Gastroesophageal sphincter (tissue), 4 donors: Measurements from ENCODE around the gene MND1. TPM values are rescaled to one million over a fixed set of nuclear protein-coding genes. Genes with fewer than 3 reads are reported as not detected.

ENCODE experiments used
- ATAC-seq: fragments of 150-250 bp; one replicate; pipeline ENCODE4 v1.9.1; 2016; ENCODE audit warnings: mild to moderate bottlenecking, moderate library complexity
- H3K27ac ChIP-seq, 4 donors: fragments of 200-600 bp; sonication (generic) in 3 of 4; 1 replicate in 3 of 4; 2 replicates in 1 of 4; pipeline ENCODE4 v1.5.1; 2016 to 2019
- H3K27me3 ChIP-seq: fragments of 200-600 bp; sonication (generic); one replicate; pipeline ENCODE4 v1.5.1; 2019
- H3K36me3 ChIP-seq, 2 donors: fragments of 200-600 bp; sonication (generic); one replicate each; pipeline ENCODE4 v1.5.1; 2019; ENCODE audit warnings: control low read depth in 1 of 2
- H3K4me1 ChIP-seq, 3 donors: fragments of 200-600 bp; sonication (generic); 1 replicate in 2 of 3; 2 replicates in 1 of 3; pipeline ENCODE4 v1.5.1; 2016 to 2019; ENCODE audit warnings: control low read depth in 2 of 3
- H3K4me3 ChIP-seq, 2 donors: fragments of 200-600 bp; sonication (generic); one replicate each; pipeline ENCODE4 v1.5.1; 2019; ENCODE audit warnings: mild to moderate bottlenecking in 1 of 2, moderate library complexity in 1 of 2
- H3K9me3 ChIP-seq, 3 donors: fragments of 200-600 bp; sonication (generic); one replicate each; pipeline ENCODE4 v1.5.1; 2017 to 2019; ENCODE audit warnings: control low read depth in 2 of 3
- EP300 ChIP-seq: sonication (generic); formaldehyde crosslinking; IDR thresholded peaks from one replicate; pipeline ENCODE4 v1.6.1; 2017; ENCODE audit warnings: antibody characterized with exemption, mild to moderate bottlenecking
- POLR2A ChIP-seq, 2 donors: fragments of 450-650 bp; IDR thresholded peaks; one replicate each; pipeline ENCODE4 v1.6.1; 2017; ENCODE audit warnings: antibody characterized with exemption in 2 of 2, mild to moderate bottlenecking in 2 of 2, moderate library complexity in 1 of 2
- POLR2AphosphoS5 ChIP-seq: sonication (generic); formaldehyde crosslinking; IDR thresholded peaks from one replicate; pipeline ENCODE4 v1.6.1; 2017; ENCODE audit warnings: antibody characterized with exemption
- WGBS, 2 donors: methylation state at CpG; one replicate each; pipeline ENCODE4 v1.1.5; 2018; ENCODE audit warnings: low coverage in 1 of 2; 5-methylcytosine and 5-hydroxymethylcytosine counted together
- total RNA-seq, 4 donors: library from RNA; depleted of rRNA; stranded (reverse); fragments of >200 nt; gene quantifications; one replicate each; pipeline ENCODE4 v1.1.0, GENCODE V29; 2016
- TF ChIP-seq, protein P1 (sequence below), 4 experiments: fragments of 200-600 bp in 2 of 4; fragments of 450-650 bp in 2 of 4; sonication (generic) in 1 of 4; IDR thresholded peaks; one replicate each; pipeline ENCODE4 v1.5.1; 2017 to 2019; ENCODE audit warnings: antibody characterized with exemption in 4 of 4, mild to moderate bottlenecking in 2 of 4, moderate library complexity in 2 of 4

Gene MND1
- total RNA-seq, 4 donors from 2014 or later, result 0.78 to 4.8 (median 1.2) TPM; not detected in 1

DNA sequence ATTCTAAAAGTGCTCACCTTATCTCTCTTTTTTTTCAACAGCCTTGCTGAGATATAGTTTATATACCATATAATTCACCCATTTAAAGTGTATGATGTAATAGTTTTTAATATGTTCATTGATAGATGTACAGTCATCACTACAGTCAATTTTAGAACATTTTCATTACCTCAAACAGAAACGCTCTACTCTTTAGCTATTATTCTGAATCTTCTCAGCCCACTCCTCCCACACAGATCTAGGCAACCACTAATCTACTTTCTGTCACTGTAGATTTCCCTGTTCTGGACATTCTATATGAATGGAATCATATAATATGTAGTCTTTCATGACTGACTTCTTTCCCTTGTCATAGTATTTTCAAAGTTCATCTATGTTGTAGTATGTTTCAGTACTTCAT is 22.6 kb downstream of the MND1 start:
- Histone ChIP-seq H3K36me3 (no peaks in the 10 kb centered on the region), H3K27ac (no peak overlapping the region), H3K27me3 (no peaks in the 10 kb centered on the region), H3K9me3 (no peaks in the 10 kb centered on the region), H3K4me1 (no peaks in the 10 kb centered on the region), H3K4me3 (no peak overlapping the region)
- 89 to 90% methylated on average over 1 of the region's 1 CpG for WGBS, 2 donors
- ATAC-seq, result no peak
- TF ChIP-seq POLR2A (IDR thresholded peaks at IDR 0.05) (no peak), EP300 (no peak), POLR2AphosphoS5 (no peak)
- TF ChIP-seq, protein P1, sequence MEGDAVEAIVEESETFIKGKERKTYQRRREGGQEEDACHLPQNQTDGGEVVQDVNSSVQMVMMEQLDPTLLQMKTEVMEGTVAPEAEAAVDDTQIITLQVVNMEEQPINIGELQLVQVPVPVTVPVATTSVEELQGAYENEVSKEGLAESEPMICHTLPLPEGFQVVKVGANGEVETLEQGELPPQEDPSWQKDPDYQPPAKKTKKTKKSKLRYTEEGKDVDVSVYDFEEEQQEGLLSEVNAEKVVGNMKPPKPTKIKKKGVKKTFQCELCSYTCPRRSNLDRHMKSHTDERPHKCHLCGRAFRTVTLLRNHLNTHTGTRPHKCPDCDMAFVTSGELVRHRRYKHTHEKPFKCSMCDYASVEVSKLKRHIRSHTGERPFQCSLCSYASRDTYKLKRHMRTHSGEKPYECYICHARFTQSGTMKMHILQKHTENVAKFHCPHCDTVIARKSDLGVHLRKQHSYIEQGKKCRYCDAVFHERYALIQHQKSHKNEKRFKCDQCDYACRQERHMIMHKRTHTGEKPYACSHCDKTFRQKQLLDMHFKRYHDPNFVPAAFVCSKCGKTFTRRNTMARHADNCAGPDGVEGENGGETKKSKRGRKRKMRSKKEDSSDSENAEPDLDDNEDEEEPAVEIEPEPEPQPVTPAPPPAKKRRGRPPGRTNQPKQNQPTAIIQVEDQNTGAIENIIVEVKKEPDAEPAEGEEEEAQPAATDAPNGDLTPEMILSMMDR (IDR thresholded peaks at IDR 0.05), result no peak

DNA sequence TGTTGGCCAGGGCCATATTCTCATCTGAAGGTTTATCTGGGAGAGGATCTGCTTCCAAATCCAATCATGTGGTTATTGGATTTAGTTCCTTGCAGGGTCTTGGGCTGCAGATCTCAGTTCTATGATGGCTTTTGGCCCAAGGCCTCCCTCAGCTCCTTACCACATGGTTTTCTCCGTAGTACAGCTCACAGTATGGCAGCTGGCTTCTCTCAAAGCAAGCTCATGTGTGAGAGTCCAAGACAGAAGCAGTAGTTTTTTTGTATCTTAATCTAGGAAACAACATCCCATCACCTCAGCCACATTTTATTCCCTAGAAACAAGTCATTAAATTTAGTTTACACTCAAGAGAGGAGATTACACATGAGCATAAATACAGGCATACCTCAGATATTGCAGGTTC is 24.5 kb downstream of the MND1 start:
- no peak for ATAC-seq
- no peak for TF ChIP-seq POLR2A (IDR thresholded peaks at IDR 0.05)
- TF ChIP-seq EP300, result no peak
- TF ChIP-seq, protein P1 (IDR thresholded peaks at IDR 0.05), result no peak
- TF ChIP-seq POLR2AphosphoS5, result no peak
- H3K9me3 ChIP-seq, result no peaks in the 10 kb centered on the region
- no peaks in the 10 kb centered on the region for H3K27me3 ChIP-seq
- no peak overlapping the region for H3K27ac ChIP-seq
- H3K4me3 ChIP-seq, result no peak overlapping the region
- WGBS, 2 donors, result 71% methylated on average over 1 of the region's 1 CpG; no CpG with 5 or more reads in 1 of the 2 donors
- no peaks in the 10 kb centered on the region for H3K4me1 ChIP-seq
- H3K36me3 ChIP-seq, result no peaks in the 10 kb centered on the region

DNA sequence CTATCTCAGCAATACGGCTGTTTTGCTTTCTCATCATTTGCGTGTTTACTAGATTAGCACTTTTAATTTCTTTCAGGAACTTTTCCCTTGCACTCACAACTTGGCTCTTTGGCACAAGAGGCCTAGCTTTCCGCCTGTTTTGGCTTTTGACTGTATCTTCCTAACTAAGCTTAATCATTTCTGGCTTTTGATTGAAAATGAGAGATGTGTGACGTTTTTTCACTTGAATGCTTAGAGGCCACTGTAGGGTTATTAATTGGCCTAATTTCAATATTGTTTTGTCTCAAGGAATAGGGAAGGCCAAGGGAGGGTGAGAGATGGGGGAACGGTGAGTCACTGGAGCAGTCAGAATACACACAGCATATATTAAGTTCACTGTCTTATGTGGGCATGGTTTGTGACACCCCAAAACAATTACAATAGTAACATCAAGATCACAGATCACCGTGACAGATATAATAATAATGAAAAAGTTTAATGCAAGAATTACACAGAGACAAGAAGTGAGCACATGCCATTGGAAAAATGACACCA is 27.3 kb downstream of the MND1 start:
- Histone ChIP-seq H3K27me3 (no peaks in the 10 kb centered on the region), H3K27ac (no peak overlapping the region), H3K4me3 (no peak overlapping the region), H3K4me1 (no peaks in the 10 kb centered on the region), H3K9me3 (no peaks in the 10 kb centered on the region), H3K36me3 (no peaks in the 10 kb centered on the region)
- no peak for ATAC-seq
- TF ChIP-seq, protein P1 (IDR thresholded peaks at IDR 0.05), result no peak
- TF ChIP-seq POLR2A (IDR thresholded peaks at IDR 0.05), result no peak
- 92 to 94% methylated on average over 5 to 6 of the region's 6 CpGs for WGBS, 2 donors

DNA sequence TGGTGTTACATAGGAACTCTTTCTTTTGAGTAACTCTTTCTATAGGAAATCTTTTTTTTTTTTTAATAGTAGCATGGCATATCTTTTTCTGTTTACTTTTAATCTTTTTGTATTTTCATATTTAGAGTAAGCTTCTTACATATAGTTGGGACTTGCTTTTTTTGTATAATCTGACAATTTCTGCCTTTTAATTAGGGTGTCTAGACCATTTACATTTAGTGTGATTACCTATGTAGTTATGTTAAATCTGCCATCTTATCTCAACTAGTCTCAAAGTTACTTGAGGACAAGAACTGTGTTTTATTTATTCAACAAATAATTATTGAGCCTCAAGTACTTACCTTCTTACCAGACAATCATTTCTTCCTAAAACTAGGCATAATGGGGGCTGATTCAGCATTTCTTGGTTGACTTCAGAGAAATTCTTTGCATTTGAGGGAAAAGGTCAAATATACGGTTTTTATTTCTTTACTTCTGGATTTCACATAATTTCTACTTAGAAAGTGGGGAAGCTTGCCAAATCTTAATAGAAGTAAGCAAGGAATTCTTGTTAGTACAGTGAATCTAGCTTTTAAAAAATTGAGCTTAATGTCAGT is 28.6 kb downstream of the MND1 start:
- H3K9me3 ChIP-seq, result no peaks in the 10 kb centered on the region
- H3K27me3 ChIP-seq, result no peaks in the 10 kb centered on the region
- no peaks in the 10 kb centered on the region for H3K36me3 ChIP-seq
- no peak overlapping the region for H3K4me3 ChIP-seq
- H3K4me1 ChIP-seq, result no peaks in the 10 kb centered on the region
- 88 to 93% methylated on average over 1 of the region's 1 CpG for WGBS, 2 donors
- no peak overlapping the region for H3K27ac ChIP-seq
- no peak for ATAC-seq
- TF ChIP-seq POLR2A (IDR thresholded peaks at IDR 0.05) (no peak), EP300 (no peak), POLR2AphosphoS5 (no peak)
- TF ChIP-seq, protein P1 (IDR thresholded peaks at IDR 0.05), result no peak

DNA sequence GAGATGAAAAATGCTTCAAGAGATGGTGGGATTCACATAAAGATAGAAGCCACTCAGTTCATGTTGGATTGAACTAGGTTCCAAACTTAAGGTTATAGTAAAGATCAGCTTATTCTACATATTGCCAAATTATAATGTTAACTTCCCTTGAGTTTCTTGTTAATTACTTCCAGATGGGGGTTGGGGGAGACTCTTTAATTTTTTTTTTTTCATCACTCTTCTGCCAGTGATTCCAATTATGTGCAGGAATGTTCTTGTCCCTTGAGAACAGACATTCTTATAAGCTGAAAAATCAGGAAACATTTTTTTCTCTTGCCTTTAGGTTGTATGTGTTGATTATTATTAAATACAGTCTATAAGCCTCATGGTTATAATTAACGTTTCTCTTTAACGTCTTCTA is 30.0 kb downstream of the MND1 start:
- H3K27me3 ChIP-seq, result no peaks in the 10 kb centered on the region
- no peak overlapping the region for H3K4me3 ChIP-seq
- no peaks in the 10 kb centered on the region for H3K4me1 ChIP-seq
- TF ChIP-seq POLR2A (IDR thresholded peaks at IDR 0.05), result no peak
- TF ChIP-seq, protein P1 (IDR thresholded peaks at IDR 0.05), result no peak
- TF ChIP-seq POLR2AphosphoS5, result no peak
- no peak overlapping the region for H3K27ac ChIP-seq
- ATAC-seq, result no peak
- H3K9me3 ChIP-seq, result no peaks in the 10 kb centered on the region
- 59 to 73% methylated on average over 2 of the region's 2 CpGs for WGBS, 2 donors
- H3K36me3 ChIP-seq, result no peaks in the 10 kb centered on the region
